ENCODE measurements around the gene EMILIN3.

DNA sequence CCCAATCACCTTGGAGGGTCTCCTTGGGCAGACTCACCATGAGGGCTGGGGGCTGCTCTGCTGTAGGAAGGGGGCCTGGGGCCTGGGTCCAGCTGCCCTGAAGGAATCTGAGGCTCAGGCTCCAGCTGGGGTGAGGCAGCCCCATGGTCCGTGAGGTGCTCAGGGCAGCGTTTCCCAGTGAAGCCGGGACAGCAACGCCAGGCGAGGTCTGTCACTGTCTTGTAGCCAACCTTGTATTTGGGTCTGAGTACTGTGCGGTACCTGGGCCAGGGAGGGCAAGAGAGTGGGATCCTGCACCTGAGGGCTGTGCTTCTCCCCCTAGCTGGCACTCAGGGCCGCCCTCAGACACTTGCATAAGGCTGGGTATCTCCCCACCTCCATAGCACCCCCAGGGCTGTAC, 3.0 kb downstream of the EMILIN3 start:
- TF ChIP-seq POLR2A (IDR thresholded peaks at IDR 0.05) (no peak), CTCF (IDR thresholded peaks at IDR 0.05) (no peak)

Measured in esophagus squamous epithelium (tissue), 4 donors.